ENCODE results near the gene MCCD1.

MCCD1 gene

DNA sequence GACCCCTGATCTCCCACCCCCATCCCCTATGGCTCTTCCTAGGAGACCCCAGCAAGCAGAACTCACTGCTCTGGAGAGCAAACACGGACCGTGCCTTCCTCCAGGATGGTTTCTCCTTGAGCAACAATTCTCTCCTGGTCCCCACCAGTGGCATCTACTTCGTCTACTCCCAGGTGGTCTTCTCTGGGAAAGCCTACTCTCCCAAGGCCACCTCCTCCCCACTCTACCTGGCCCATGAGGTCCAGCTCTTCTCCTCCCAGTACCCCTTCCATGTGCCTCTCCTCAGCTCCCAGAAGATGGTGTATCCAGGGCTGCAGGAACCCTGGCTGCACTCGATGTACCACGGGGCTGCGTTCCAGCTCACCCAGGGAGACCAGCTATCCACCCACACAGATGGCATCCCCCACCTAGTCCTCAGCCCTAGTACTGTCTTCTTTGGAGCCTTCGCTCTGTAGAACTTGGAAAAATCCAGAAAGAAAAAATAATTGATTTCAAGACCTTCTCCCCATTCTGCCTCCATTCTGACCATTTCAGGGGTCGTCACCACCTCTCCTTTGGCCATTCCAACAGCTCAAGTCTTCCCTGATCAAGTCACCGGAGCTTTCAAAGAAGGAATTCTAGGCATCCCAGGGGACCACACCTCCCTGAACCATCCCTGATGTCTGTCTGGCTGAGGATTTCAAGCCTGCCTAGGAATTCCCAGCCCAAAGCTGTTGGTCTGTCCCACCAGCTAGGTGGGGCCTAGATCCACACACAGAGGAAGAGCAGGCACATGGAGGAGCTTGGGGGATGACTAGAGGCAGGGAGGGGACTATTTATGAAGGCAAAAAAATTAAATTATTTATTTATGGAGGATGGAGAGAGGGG lies 44.7 kb downstream of the MCCD1 start:
- no peak for DNase-seq

DNA sequence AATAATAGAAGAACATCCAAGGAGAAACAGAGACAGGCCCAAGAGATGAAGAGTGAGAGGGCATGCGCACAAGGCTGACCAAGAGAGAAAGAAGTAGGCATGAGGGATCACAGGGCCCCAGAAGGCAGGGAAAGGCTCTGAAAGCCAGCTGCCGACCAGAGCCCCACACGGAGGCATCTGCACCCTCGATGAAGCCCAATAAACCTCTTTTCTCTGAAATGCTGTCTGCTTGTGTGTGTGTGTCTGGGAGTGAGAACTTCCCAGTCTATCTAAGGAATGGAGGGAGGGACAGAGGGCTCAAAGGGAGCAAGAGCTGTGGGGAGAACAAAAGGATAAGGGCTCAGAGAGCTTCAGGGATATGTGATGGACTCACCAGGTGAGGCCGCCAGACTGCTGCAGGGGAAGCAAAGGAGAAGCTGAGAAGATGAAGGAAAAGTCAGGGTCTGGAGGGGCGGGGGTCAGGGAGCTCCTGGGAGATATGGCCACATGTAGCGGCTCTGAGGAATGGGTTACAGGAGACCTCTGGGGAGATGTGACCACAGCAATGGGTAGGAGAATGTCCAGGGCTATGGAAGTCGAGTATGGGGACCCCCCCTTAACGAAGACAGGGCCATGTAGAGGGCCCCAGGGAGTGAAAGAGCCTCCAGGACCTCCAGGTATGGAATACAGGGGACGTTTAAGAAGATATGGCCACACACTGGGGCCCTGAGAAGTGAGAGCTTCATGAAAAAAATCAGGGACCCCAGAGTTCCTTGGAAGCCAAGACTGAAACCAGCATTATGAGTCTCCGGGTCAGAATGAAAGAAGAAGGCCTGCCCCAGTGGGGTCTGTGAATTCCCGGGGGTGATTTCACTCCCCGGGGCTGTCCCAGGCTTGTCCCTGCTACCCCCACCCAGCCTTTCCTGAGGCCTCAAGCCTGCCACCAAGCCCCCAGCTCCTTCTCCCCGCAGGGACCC lies 45.6 kb downstream of the MCCD1 start:
- DNase-seq: no peak

- peak; percentile 82 to 96 (median 90) for DNase-seq
These were observed 46.7 kb downstream of the MCCD1 start, which contains the start of gene TNF for GRCh38 chr6:31575335-31575901. TNF (plus strand) TSS chr6:31575565; CDS start chr6:31575742, 177 bp downstream.

- DNase-seq: no peak
These were observed 47.4 kb downstream of the MCCD1 start for GRCh38 chr6:31575952-31576685.

DNA sequence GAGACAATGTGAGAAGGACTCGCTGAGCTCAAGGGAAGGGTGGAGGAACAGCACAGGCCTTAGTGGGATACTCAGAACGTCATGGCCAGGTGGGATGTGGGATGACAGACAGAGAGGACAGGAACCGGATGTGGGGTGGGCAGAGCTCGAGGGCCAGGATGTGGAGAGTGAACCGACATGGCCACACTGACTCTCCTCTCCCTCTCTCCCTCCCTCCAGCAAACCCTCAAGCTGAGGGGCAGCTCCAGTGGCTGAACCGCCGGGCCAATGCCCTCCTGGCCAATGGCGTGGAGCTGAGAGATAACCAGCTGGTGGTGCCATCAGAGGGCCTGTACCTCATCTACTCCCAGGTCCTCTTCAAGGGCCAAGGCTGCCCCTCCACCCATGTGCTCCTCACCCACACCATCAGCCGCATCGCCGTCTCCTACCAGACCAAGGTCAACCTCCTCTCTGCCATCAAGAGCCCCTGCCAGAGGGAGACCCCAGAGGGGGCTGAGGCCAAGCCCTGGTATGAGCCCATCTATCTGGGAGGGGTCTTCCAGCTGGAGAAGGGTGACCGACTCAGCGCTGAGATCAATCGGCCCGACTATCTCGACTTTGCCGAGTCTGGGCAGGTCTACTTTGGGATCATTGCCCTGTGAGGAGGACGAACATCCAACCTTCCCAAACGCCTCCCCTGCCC lies 48.3 kb downstream of the MCCD1 start:
- DNase-seq: no peak

DNA sequence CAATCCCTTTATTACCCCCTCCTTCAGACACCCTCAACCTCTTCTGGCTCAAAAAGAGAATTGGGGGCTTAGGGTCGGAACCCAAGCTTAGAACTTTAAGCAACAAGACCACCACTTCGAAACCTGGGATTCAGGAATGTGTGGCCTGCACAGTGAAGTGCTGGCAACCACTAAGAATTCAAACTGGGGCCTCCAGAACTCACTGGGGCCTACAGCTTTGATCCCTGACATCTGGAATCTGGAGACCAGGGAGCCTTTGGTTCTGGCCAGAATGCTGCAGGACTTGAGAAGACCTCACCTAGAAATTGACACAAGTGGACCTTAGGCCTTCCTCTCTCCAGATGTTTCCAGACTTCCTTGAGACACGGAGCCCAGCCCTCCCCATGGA lies 48.8 kb downstream of the MCCD1 start:
- no peak for DNase-seq

DNA sequence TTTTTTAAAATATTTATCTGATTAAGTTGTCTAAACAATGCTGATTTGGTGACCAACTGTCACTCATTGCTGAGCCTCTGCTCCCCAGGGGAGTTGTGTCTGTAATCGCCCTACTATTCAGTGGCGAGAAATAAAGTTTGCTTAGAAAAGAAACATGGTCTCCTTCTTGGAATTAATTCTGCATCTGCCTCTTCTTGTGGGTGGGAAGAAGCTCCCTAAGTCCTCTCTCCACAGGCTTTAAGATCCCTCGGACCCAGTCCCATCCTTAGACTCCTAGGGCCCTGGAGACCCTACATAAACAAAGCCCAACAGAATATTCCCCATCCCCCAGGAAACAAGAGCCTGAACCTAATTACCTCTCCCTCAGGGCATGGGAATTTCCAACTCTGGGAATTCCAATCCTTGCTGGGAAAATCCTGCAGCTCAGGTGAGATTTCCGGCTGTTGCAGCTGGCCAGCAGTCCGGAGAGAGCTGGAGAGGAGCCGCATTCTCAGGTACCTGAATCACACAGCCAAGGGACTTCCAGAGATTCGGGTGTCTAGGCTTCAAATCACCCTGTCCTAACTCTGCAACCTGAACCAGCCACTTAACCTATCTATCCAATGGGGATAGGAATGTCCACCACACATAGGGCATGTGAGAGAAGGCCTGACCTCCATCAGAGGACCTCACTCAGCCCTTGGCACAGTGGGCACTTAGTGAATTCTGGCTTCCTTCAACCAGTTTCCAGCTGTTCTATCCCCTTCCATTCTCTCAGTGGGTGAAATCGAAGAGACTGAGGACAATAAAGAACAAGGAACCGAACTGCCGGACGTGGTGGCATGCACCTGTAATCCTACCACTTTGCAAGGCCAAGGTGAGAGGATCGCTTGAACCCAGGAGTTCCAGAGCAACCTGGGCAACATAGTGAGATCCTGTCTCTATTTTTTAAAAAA lies 49.7 kb downstream of the MCCD1 start:
- DNase-seq: no peak

GRCh38 chr6:31579119-31579505 lies 50.4 kb downstream of the MCCD1 start:
- DNase-seq: no peak
